ENCODE data around the gene ZBTB45.

DNA sequence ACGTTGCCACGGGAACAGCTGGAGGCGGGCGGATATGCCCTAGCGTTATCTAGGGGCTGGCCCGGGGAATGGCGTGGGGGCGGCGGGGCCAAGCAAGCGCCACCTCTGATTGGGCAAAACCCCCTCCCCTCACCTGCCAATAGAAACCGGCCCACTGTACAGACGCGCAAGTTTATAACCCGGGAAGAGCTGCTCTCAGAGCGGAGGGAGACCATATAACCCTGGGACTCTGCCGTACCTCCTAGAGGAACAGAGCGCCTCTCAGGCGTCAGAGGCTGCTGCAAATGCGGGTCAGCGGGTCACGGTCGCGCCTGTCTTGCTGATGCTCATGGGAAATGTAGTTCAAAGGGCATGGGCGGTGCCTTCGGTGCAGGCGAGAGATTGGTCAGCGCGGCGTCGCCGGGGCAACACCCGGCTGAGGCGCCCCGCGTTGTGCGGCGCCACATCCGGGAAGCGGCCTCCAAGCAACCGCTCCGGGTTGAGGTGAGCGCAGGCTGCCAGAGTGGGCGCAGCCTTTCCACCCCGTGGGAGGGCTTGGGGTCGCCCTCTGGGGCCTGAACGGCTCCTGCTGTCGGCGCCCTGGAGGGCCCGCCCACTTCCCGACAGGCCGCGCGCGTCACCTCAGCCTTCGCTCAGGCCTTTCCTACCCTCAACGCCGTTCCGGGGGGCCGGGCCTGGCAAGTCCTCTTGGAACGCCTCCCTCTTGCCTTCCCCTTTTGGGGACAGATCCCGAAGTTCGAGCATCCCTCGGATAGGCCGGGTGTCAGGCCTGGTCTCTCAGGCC lies 43.7 kb downstream of the ZBTB45 start, which contains the start of gene ZNF446:
- peak; percentile 85 for TF ChIP-seq POLR2AphosphoS5 (IDR thresholded peaks at IDR 0.05; ENCODE audit: low read depth, low read length)
- no peak for TF ChIP-seq SIN3A (IDR thresholded peaks at IDR 0.05; ENCODE audit: borderline replicate concordance, insufficient read depth, low read length)
